MM.1S (cell line): ENCODE results near the gene DLX4.

Experiments used
- DNase-seq: peaks from one replicate; pipeline ENCODE4 v3.0.0-alpha.2; 2015
- H2AFZ ChIP-seq: fragments of 300-600 bp; sonication (generic); 2 replicates; pipeline ENCODE4 v1.6.0; 2016; ENCODE audit warnings: antibody characterized with exemption, low read length
- H3F3A ChIP-seq: fragments of 300-600 bp; sonication (generic); 2 replicates; pipeline ENCODE4 v1.6.1; 2016; ENCODE audit warnings: mild to moderate bottlenecking, antibody characterized with exemption, low read length, moderate library complexity, mixed read lengths; ENCODE audit not compliant: insufficient read depth
- H3K27ac ChIP-seq: fragments of 300-600 bp; sonication (generic); 2 replicates; pipeline ENCODE4 v1.5.1; 2016; ENCODE audit warnings: mild to moderate bottlenecking, low read length
- H3K27me3 ChIP-seq: fragments of 300-600 bp; sonication (generic); replicated peaks from 2 replicates; pipeline ENCODE4 v1.6.0; 2016; ENCODE audit warnings: low read length; ENCODE audit not compliant: insufficient read depth
- H3K36me3 ChIP-seq: fragments of 300-600 bp; sonication (generic); replicated peaks from 2 replicates; pipeline ENCODE4 v1.6.1; 2016; ENCODE audit warnings: mild to moderate bottlenecking, low read length, mixed read lengths; ENCODE audit not compliant: insufficient read depth
- H3K4me1 ChIP-seq: fragments of 300-600 bp; sonication (generic); 2 replicates; pipeline ENCODE4 v1.6.1; 2016; ENCODE audit warnings: low read length, mixed read lengths
- H3K4me2 ChIP-seq: fragments of 300-600 bp; sonication (generic); 2 replicates; pipeline ENCODE4 v1.6.0; 2016; ENCODE audit warnings: low read depth, low read length
- H3K4me3 ChIP-seq: fragments of 300-600 bp; sonication (generic); 2 replicates; pipeline ENCODE4 v1.5.1; 2016; ENCODE audit warnings: low read length, mixed read lengths
- H3K79me2 ChIP-seq: fragments of 300-600 bp; sonication (generic); 2 replicates; pipeline ENCODE4 v1.6.1; 2016; ENCODE audit warnings: mixed run types, low read length, mixed read lengths
- H3K9ac ChIP-seq: fragments of 300-600 bp; sonication (generic); 2 replicates; pipeline ENCODE4 v1.6.1; 2016; ENCODE audit warnings: low read length, mixed read lengths
- H3K9me2 ChIP-seq: fragments of 300-600 bp; sonication (generic); replicated peaks from 2 replicates; pipeline ENCODE4 v1.6.1; 2016; ENCODE audit warnings: mild to moderate bottlenecking, low read length, mixed read lengths; ENCODE audit not compliant: insufficient read depth
- H3K9me3 ChIP-seq: fragments of 300-600 bp; sonication (generic); replicated peaks from 2 replicates; pipeline ENCODE4 v1.6.1; 2016; ENCODE audit warnings: mild to moderate bottlenecking, low read length, mixed read lengths; ENCODE audit not compliant: insufficient read depth
- H4K20me1 ChIP-seq: fragments of 300-600 bp; sonication (generic); 2 replicates; pipeline ENCODE4 v1.6.1; 2016; ENCODE audit warnings: mild to moderate bottlenecking, low read length, moderate library complexity, mixed read lengths; ENCODE audit not compliant: insufficient read depth
- EZH2 ChIP-seq: fragments of 300-600 bp; sonication (generic); optimal IDR thresholded peaks from 2 replicates; pipeline ENCODE3; 2017; ENCODE audit warnings: low read depth, mild to moderate bottlenecking, antibody characterized with exemption, low read length, mixed read lengths
- EZH2phosphoT487 ChIP-seq: fragments of 300-600 bp; sonication (generic); IDR thresholded peaks from 2 replicates; pipeline ENCODE4 v1.6.1; 2018; ENCODE audit warnings: antibody characterized with exemption, low read length
- TF ChIP-seq, protein P1 (sequence below): fragments of 300-600 bp; sonication (generic); IDR thresholded peaks from 2 replicates; pipeline ENCODE4 v1.5.1; 2016; ENCODE audit warnings: antibody characterized with exemption, low read length, mixed read lengths

The DLX4 gene

DNA sequence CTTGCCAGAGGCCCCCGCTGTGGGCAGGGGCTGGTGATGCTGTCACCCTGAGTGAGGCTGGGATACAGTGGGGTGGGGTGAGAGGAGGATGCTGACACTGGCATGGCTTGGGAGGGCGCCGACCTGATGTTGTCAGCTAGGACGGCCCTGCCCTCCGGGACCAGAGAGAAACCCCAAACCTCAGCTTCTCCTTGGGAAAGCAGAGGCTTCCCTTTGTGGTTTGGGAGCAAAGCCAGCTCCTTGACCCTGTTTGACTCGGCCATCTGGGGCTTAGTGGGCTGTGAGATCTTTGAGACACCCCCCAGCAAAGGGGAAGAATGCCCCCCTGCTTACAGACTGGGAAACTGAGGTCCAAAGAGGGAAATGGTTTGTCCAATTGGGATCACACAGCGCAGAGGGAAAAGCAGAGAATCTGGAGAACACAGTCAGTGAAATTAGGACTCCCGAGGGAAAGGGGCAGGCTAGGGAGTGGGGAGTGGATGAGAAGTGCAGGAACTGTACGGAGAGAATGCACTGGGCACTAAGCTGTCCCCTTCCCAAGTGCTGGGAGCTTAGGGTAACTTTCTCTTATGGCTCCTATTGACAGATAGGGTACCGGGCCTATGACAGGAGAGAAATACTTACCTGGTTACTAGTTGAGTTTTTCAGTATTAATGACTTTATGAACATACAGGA lies 40.7 kb upstream of the DLX4 start:
- peaks cover 100% of the 10 kb centered on the region for H3K27me3 ChIP-seq
- no peaks in the 10 kb centered on the region for H4K20me1 ChIP-seq
- no peak overlapping the region for H2AFZ ChIP-seq
- H3F3A ChIP-seq = no peaks in the 10 kb centered on the region
- TF ChIP-seq, protein P1, sequence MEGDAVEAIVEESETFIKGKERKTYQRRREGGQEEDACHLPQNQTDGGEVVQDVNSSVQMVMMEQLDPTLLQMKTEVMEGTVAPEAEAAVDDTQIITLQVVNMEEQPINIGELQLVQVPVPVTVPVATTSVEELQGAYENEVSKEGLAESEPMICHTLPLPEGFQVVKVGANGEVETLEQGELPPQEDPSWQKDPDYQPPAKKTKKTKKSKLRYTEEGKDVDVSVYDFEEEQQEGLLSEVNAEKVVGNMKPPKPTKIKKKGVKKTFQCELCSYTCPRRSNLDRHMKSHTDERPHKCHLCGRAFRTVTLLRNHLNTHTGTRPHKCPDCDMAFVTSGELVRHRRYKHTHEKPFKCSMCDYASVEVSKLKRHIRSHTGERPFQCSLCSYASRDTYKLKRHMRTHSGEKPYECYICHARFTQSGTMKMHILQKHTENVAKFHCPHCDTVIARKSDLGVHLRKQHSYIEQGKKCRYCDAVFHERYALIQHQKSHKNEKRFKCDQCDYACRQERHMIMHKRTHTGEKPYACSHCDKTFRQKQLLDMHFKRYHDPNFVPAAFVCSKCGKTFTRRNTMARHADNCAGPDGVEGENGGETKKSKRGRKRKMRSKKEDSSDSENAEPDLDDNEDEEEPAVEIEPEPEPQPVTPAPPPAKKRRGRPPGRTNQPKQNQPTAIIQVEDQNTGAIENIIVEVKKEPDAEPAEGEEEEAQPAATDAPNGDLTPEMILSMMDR = no peak
- TF ChIP-seq EZH2phosphoT487 (no peak), EZH2 (no peak)
- H3K79me2 ChIP-seq = no peaks in the 10 kb centered on the region
- H3K4me1 ChIP-seq = no peaks in the 10 kb centered on the region
- DNase-seq = no peak
- H3K9me3 ChIP-seq = no peaks in the 10 kb centered on the region
- no peak overlapping the region for H3K4me3 ChIP-seq
- H3K9me2 ChIP-seq = no peaks in the 10 kb centered on the region
- H3K36me3 ChIP-seq = no peaks in the 10 kb centered on the region
- no peak overlapping the region for H3K4me2 ChIP-seq
- no peak overlapping the region for H3K9ac ChIP-seq
- H3K27ac ChIP-seq = no peak overlapping the region

DNA sequence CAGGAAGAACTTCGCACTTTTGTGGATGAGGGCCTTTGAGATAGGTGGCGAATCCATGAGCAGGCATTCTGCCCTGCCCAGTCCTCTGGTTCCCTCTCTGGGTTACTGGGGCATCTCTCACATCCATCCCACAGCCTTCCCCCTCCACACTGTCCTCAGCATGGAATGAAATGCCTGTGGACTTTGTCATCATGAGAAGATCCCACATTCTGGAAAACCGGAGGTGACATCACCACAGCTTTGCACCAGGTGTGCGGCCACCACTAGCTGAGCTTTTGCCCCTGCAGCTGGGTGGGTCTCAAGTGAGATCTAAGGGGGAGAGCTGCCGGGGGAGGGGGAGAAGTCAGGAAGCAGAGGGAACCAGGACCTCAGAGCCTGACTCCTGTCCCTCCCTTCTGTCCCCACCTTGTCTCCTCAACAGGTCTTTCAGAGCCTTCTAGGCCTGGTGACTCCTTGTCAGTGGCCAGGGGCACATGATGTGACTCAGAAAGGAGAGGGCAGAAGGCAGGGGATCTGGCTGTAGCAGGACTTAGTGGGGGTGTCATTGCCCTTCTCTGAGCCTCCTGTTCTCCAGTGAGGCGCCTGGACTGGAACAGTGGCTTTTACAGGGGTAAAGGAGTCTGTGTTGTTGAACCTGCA lies 40.0 kb upstream of the DLX4 start:
- no peaks in the 10 kb centered on the region for H3K36me3 ChIP-seq
- H3K9me2 ChIP-seq = no peaks in the 10 kb centered on the region
- no peaks in the 10 kb centered on the region for H3K9me3 ChIP-seq
- H3K79me2 ChIP-seq = no peaks in the 10 kb centered on the region
- no peak overlapping the region for H3K4me3 ChIP-seq
- H3K4me1 ChIP-seq = no peaks in the 10 kb centered on the region
- H3K4me2 ChIP-seq = no peak overlapping the region
- TF ChIP-seq, protein P1 = no peak
- TF ChIP-seq EZH2 (no peak), EZH2phosphoT487 (no peak)
- H2AFZ ChIP-seq = no peak overlapping the region
- DNase-seq = no peak
- H4K20me1 ChIP-seq = no peaks in the 10 kb centered on the region
- H3F3A ChIP-seq = no peaks in the 10 kb centered on the region
- no peak overlapping the region for H3K9ac ChIP-seq
- H3K27me3 ChIP-seq = peaks cover 100% of the 10 kb centered on the region
- no peak overlapping the region for H3K27ac ChIP-seq

DNA sequence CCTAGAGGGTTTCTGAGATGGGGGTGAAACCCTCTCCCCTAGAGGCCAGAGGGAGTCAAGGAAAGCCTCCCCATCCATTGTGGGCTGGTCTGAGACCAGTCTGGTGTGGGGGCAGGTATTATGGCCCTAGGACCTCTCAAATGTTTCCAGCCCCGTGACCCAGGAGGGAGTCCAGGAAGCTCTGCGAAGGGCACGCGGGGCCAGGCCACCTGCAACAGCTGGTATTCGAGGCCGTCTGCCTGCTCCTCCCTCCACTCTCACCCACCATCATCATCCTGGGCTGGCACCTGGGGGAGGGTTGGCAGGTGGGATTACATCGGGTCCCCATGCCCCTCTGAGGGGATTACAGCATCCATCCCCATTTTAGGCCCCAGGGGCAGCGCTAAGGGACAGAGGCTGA lies 38.1 kb upstream of the DLX4 start:
- Histone ChIP-seq H3F3A (no peaks in the 10 kb centered on the region), H3K4me2 (no peak overlapping the region), H3K9ac (no peak overlapping the region), H3K36me3 (no peaks in the 10 kb centered on the region), H3K9me2 (no peaks in the 10 kb centered on the region), H2AFZ (no peak overlapping the region), H3K27me3 (peaks cover 100% of the 10 kb centered on the region), H3K4me3 (no peak overlapping the region), H3K79me2 (no peaks in the 10 kb centered on the region), H3K9me3 (no peaks in the 10 kb centered on the region), H3K27ac (no peak overlapping the region), H4K20me1 (no peaks in the 10 kb centered on the region), H3K4me1 (no peaks in the 10 kb centered on the region)
- TF ChIP-seq EZH2 = no peak
- TF ChIP-seq EZH2phosphoT487 = no peak
- TF ChIP-seq, protein P1 = no peak
- no peak for DNase-seq
